Skeletal muscle satellite cell (primary cell): ENCODE results near the gene ARHGEF39. TPM values are rescaled to one million over a fixed set of nuclear protein-coding genes. Genes with fewer than 3 reads are reported as not detected.
A peak's percentile ranks its signal among the peaks of the same experiment; 100 is the strongest.

Experiments
- H3K27me3 ChIP-seq: 2 replicates; pipeline ENCODE4 v1.7.0; 2013; ENCODE audit warnings: low read length; ENCODE audit not compliant: control insufficient read depth, insufficient read depth
- H3K36me3 ChIP-seq: 2 replicates; pipeline ENCODE4 v1.7.0; 2013; ENCODE audit warnings: mild to moderate bottlenecking, control low read depth, low read length; ENCODE audit not compliant: insufficient read depth
- H3K4me1 ChIP-seq: 2 replicates; pipeline ENCODE4 v1.7.0; 2013; ENCODE audit warnings: low read length; ENCODE audit not compliant: control insufficient read depth, insufficient read depth
- H3K4me2 ChIP-seq: 2 replicates; pipeline ENCODE4 v1.7.0; 2013; ENCODE audit warnings: mild to moderate bottlenecking, low read length
- H3K4me3 ChIP-seq: 2 replicates; pipeline ENCODE4 v1.7.0; 2013; ENCODE audit warnings: low read length
- H3K9ac ChIP-seq: 2 replicates; pipeline ENCODE4 v1.7.0; 2013; ENCODE audit warnings: mild to moderate bottlenecking, low read depth, low read length, moderate library complexity
- H3K9me3 ChIP-seq: replicated peaks from 2 replicates; pipeline ENCODE4 v1.7.0; 2013; ENCODE audit warnings: mild to moderate bottlenecking, control low read depth, low read length
- total RNA-seq: library from RNA; depleted of rRNA; stranded (reverse); fragments of >200 nt; gene quantifications from 2 replicates; pipeline ENCODE4 v1.2.3, GENCODE V29; 2012; rRNA removed

Gene ARHGEF39, protein sequence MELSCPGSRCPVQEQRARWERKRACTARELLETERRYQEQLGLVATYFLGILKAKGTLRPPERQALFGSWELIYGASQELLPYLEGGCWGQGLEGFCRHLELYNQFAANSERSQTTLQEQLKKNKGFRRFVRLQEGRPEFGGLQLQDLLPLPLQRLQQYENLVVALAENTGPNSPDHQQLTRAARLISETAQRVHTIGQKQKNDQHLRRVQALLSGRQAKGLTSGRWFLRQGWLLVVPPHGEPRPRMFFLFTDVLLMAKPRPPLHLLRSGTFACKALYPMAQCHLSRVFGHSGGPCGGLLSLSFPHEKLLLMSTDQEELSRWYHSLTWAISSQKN
- total RNA-seq = 1.8 and 3.7 TPM in 2 replicates

DNA sequence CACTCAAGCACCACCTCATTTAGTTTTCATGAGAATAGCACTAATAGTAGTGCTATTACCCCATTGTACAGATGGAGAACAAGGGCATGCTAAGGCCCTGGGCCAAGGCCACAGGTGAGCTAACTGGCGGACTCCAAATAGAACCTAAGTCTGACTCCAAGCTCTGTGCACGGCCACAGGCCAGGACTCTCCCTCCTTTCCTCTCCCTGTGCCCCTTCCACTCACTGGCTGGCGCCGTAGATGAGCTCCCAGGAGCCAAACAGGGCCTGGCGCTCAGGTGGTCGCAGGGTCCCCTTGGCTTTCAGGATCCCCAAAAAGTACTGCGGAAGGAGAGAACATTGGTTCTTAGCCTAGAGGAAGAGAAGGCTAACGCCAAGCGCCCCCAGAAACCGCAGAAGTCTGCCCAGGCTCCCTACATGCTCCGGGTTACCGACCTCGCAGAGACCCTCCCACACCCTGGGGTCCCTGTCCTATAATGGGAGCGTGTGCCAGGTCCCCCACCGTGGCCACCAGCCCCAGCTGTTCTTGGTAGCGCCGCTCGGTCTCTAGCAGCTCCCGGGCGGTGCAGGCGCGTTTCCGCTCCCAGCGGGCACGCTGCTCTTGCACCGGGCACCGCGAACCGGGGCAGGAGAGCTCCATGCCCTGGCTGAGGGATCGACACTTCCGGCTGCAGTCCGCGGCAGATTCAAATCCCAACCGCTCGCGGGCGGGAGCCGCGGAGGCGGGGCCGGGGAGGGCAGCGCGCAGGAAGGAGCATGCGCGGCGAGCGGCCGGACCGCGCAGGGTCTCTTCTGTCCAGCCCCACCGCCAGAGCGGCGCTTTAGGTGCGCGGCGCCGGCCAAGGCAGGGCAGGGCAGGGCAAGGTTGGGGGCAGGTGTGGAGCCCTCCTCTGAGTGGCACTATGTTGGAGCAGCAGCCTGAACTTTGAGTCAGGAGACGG lies at the start of gene ARHGEF39:
Gene ARHGEF39 (minus strand): TSS at position 665 of the 940 bp plus-strand sequence. CDS start 26 bp downstream, at position 639.
- peak within 1 kb of the TSS; percentile 74 for H3K9ac ChIP-seq
- peak within 1 kb of the TSS; percentile 91 for H3K4me2 ChIP-seq
- peaks cover 32% of the 10 kb centered on the region for H3K4me1 ChIP-seq
- H3K9me3 ChIP-seq = no peaks in the 10 kb centered on the region
- no peaks in the 10 kb centered on the region for H3K27me3 ChIP-seq
- peaks cover 16% of the 10 kb centered on the region for H3K36me3 ChIP-seq
- peak within 1 kb of the TSS; percentile 75 for H3K4me3 ChIP-seq

DNA sequence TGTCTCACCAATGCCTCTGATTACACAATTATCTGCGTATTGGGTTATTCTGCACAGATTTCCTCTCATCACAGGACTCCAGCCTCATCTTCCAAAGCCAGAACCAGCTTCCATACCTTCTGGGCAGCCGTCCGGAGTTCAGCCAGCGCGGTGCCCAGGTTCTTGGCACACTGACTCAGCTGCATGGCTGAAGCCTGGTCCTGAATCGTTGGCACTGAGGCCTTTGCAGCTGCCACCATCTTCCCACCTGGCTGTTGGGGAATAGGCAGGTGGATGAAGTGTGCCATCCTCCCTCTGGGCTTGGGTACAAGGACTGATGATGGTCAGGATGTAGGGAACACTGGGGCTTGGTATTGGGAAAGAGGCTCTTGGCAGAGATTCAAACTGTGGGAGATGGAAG lies 49.1 kb upstream of the ARHGEF39 start:
- H3K4me1 ChIP-seq = no peaks in the 10 kb centered on the region
- no peak overlapping the region for H3K4me3 ChIP-seq
- no peaks in the 10 kb centered on the region for H3K9me3 ChIP-seq
- H3K36me3 ChIP-seq = peaks cover 88% of the 10 kb centered on the region
- H3K27me3 ChIP-seq = no peaks in the 10 kb centered on the region
- H3K9ac ChIP-seq = no peak overlapping the region
- no peak overlapping the region for H3K4me2 ChIP-seq

DNA sequence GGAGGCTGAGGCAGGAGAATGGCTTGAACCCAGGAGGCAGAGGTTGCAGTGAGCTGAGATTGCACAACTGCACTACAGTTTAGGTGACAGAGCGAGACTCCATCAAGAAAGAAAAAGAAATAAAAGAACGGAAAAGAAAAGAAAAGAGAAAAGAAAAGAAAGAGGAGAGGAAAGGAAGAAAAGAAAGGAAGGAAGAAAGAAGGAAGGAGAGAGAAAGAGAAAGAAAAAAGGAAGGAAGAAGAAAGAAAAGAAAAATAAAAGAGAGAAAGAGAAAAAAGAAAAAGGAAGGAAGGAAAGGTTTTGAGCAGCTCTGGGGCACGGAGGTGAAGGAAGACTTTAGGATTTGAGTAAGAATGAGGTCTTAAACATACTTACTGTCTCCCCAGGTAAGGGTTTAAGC lies 48.6 kb upstream of the ARHGEF39 start:
- Histone ChIP-seq H3K4me3 (no peak overlapping the region), H3K4me1 (no peaks in the 10 kb centered on the region), H3K9me3 (no peaks in the 10 kb centered on the region), H3K4me2 (no peak overlapping the region), H3K9ac (no peak overlapping the region), H3K36me3 (peaks cover 88% of the 10 kb centered on the region), H3K27me3 (no peaks in the 10 kb centered on the region)

DNA sequence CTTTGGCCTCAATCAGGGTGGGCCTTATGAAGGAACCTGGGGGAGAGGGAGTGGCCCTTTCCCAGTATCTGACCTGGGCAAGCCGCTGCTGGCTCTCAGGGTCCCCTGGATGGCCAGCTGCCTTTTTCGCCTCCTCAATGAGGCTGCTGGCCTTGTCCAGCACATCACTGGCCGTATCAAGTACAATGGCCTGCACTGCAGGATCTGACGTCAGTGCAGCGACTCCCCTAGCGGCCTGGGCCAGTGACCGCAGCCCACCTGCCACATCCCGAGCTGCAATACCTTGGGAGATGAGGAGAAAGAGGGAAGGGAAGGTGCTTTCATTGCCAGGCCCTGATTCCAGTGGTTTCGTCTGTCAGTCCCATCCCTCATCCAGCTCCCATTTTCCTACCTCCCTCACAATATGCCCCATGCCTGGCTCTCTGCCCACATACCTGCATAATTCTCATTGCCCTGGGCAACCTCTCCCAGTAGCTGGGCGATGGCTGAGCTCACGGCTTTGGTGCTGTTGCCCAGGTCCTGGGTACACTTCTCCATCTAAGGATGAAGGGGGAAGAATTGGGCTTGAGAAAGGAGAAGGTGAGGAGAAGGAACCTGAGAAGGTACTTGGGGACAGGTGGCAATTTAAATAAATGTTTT lies 47.9 kb upstream of the ARHGEF39 start:
- Histone ChIP-seq H3K4me2 (no peak overlapping the region), H3K9ac (no peak overlapping the region), H3K27me3 (no peaks in the 10 kb centered on the region), H3K9me3 (no peaks in the 10 kb centered on the region), H3K4me3 (no peak overlapping the region), H3K36me3 (peaks cover 88% of the 10 kb centered on the region), H3K4me1 (no peaks in the 10 kb centered on the region)

DNA sequence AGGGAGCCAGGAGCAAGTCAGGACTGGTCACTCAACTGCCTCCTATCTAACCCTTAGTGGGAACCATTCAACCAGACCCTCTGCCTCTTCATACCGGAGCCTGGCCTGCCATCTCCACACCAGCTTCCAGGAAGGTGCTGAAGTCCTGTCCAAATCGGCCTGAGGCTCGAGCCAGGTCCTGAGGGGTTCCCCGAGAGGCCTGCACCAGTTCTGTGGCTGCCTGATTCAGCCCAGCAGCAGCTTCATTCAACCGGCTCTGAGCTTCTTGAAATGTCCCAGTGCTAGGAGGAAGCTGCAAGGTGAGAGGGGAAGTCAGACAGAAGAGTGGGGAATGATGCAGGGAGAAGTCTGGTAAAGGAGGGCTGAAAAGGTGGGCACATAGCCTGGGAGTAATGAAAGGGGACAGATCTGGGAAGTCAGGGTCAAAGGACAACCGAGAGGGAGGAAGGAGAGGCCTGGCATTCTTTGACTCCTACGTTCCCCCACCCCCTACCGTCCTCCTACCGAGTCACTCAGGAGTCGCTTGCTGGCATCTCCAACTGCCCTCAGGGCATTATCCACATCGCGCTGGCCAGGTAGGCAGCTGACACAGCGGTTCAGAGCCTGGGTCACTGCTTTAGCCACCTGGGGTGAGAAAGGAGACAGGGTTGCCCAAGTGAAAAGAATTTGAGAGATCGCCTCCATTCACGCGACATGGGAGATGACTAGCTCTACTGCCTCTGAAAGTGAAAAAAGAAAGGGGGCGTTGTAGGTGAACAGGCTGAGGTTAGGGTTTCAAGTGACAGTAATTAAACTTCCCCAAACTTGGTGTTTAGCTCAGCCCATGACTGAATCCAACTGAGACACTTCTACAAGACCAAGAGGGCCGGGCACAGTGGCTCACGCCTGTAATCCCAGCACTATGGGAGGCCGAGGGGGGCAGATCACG lies 46.8 kb upstream of the ARHGEF39 start:
- no peak overlapping the region for H3K4me2 ChIP-seq
- H3K4me3 ChIP-seq = no peak overlapping the region
- no peaks in the 10 kb centered on the region for H3K27me3 ChIP-seq
- peaks cover 88% of the 10 kb centered on the region for H3K36me3 ChIP-seq
- no peaks in the 10 kb centered on the region for H3K9me3 ChIP-seq
- no peaks in the 10 kb centered on the region for H3K4me1 ChIP-seq
- no peak overlapping the region for H3K9ac ChIP-seq

DNA sequence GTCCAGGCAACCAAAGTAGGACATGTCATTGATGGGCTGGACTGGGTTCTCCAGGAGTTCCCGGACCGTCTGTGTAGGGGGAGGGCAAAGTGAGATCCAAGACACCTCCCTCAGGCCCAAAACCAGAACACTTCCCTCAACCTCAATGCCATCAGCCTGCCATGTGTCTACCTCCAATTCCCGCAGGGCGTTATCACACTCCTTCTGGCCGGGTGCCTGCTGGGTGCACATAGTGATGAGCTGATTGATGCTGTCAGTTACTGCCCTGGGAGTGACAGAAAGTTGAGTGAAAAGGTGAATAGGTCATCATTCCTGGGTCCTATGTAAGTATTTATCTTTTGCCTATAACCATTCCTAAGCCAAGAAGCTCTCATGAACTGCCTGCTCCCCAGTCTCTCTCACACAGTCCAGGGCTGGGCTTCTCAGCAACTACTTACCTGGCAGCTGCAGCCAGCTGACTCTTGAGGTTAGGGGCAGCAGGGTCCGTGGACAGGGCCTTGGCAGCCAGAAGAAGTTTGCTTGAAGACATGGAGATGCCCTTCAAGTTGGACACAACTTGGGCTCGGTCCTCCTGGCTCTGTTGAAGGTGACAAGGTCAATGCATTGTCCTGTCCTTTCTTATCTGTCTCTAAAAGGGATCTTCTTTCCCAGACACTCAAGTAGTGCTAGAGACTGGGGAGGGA lies 46.0 kb upstream of the ARHGEF39 start:
- Histone ChIP-seq H3K27me3 (no peaks in the 10 kb centered on the region), H3K9ac (no peak overlapping the region), H3K4me1 (no peaks in the 10 kb centered on the region), H3K36me3 (peaks cover 89% of the 10 kb centered on the region), H3K9me3 (no peaks in the 10 kb centered on the region), H3K4me2 (no peak overlapping the region), H3K4me3 (no peak overlapping the region)

DNA sequence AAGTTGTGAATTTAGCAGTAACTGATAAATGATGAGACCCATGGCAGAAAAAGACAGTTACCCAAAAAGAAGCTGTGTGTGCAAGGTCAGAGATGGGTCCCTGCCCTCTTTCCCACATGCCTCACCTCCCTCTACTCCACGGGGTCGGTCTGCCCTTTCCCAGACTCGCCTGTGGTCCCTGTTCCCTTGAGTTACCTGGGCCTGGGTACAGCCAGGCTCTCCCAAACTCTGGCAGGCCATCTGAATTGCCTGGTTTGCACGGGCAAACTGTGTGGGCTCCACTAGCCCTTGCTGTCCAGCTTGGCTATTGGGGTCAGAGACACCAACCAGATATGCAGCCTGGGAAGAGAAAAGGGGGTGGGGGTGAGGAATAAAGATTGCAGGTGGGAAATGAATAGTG lies 43.2 kb upstream of the ARHGEF39 start:
- Histone ChIP-seq H3K9me3 (no peaks in the 10 kb centered on the region), H3K36me3 (peaks cover 93% of the 10 kb centered on the region), H3K9ac (no peak overlapping the region), H3K27me3 (no peaks in the 10 kb centered on the region), H3K4me2 (no peak overlapping the region), H3K4me3 (no peak overlapping the region), H3K4me1 (no peaks in the 10 kb centered on the region)

DNA sequence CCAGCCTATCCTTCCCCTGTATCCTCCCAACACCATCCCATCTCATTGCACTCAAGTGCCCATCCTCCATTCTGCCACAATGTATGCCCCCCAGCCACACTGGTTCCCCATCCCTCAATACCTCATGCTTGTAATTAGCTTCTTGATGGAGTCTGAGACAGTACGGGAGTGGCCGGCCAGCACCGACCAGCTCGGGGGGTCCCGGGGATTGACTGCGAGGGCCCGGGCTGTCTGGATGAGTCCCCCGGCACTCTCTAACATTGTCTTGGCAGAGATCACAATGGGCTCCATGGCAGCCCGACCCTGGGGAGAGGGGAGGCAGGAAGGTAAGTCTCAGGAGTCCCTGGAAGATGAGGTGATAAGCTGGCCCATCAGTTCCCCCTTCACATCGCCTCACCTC lies 42.0 kb upstream of the ARHGEF39 start:
- Histone ChIP-seq H3K36me3 (peaks cover 91% of the 10 kb centered on the region), H3K4me2 (no peak overlapping the region), H3K9ac (no peak overlapping the region)

DNA sequence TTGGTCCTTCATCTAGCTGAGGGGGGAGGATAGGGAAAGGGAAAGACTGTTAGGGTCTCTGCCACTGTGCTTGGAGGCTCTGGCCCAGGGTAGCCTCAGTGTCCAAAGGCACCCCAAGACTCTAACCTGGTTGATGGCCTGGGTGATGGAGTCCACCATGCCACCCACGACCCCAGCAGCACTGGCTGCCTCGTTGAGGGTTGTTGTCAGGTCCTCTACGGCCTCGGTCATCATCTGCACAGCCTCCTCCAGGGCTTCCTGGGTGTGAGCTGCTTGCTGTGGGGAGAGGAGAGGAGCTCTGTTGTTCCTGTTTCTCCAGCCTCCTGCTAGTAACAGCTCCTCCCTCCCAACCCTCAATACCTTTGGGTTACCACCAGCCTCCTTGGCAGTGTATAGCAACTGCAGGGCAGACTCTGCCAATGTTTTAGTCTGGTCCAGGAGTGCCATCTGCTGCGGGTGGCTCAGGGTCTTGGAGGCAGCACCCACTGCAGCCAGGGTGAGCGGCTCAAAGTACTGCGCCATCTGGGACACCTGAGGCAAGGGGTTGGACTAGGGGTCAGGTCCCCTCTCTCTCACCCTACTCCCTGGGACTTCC lies 40.9 kb upstream of the ARHGEF39 start:
- no peak overlapping the region for H3K9ac ChIP-seq
- no peak overlapping the region for H3K4me3 ChIP-seq
- no peak overlapping the region for H3K4me2 ChIP-seq
- no peaks in the 10 kb centered on the region for H3K27me3 ChIP-seq
- H3K4me1 ChIP-seq = no peaks in the 10 kb centered on the region
- H3K9me3 ChIP-seq = no peaks in the 10 kb centered on the region
- H3K36me3 ChIP-seq = peaks cover 91% of the 10 kb centered on the region

More for the DNA sequence above, 42.0 kb upstream of the ARHGEF39 start:
- H3K4me1 ChIP-seq = no peaks in the 10 kb centered on the region
- H3K4me3 ChIP-seq = no peak overlapping the region
- H3K27me3 ChIP-seq = no peaks in the 10 kb centered on the region
- H3K9me3 ChIP-seq = no peaks in the 10 kb centered on the region

DNA sequence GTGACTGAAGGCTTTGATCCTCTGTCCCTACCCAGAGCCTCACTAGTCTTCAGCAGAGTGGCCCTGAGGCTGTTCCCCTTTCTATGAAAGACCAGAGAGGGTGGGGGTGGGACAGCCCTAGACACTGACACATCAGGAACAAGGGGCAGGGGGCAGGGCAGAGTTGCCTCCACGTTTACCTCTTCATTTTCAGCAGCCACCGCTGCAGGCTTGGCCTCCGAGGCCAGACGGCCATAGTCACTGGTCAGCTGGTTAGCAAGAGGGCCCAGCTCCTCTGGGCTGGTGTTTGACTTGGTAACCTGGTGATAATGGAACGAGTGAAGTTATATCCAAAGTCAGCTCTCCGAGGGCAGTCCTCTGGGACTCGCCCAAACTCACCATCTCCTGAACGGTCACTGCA lies 40.4 kb upstream of the ARHGEF39 start:
- H3K9me3 ChIP-seq = no peaks in the 10 kb centered on the region
- H3K27me3 ChIP-seq = no peaks in the 10 kb centered on the region
- H3K4me3 ChIP-seq = no peak overlapping the region
- H3K9ac ChIP-seq = no peak overlapping the region
- no peak overlapping the region for H3K4me2 ChIP-seq
- peaks cover 91% of the 10 kb centered on the region for H3K36me3 ChIP-seq
- no peaks in the 10 kb centered on the region for H3K4me1 ChIP-seq
